K562 (cell line): Measurements from ENCODE around the gene KDM4F. TPM values are rescaled to one million over a fixed set of nuclear protein-coding genes. Genes with fewer than 3 reads are reported as not detected.

ENCODE experiments used
- CBFA2T3 ChIP-seq: fragments of 450-650 bp; IDR thresholded peaks from 2 replicates; pipeline ENCODE4 v1.6.1; 2017
- CEBPG ChIP-seq, 3 experiments: fragments of 200-800 bp in 1 of 3; sonication (Bioruptor generic) in 1 of 3; sonication (generic) in 1 of 3; formaldehyde crosslinking in 1 of 3; IDR thresholded peaks in 2 of 3; conservative IDR thresholded peaks in 1 of 3; 2 replicates each; pipeline versions ENCODE4 v1.6.1 to v1.8.0; 2016 to 2022; ENCODE audit warnings: missing compliant biosample characterization in 2 of 3, missing genetic modification characterization in 2 of 3, mild to moderate bottlenecking in 1 of 3, missing genetic modification reagents in 1 of 3
- CREB1 ChIP-seq, 2 experiments: sonication (generic) in 1 of 2; formaldehyde crosslinking in 1 of 2; IDR thresholded peaks; 2 replicates each; pipeline versions ENCODE4 v1.6.1 to v1.8.0; 2012 to 2022; ENCODE audit warnings: inconsistent platforms in 1 of 2, mild to moderate bottlenecking in 1 of 2, missing genetic modification reagents in 1 of 2, moderate library complexity in 1 of 2
- CXXC5 ChIP-seq: fragments of 250-450 bp; sonication (Bioruptor Pico); IDR thresholded peaks from 2 replicates; pipeline ENCODE4 v1.8.0; 2022; ENCODE audit warnings: inconsistent platforms, mild to moderate bottlenecking, moderate library complexity
- E2F3 ChIP-seq: fragments of 250-450 bp; sonication (Bioruptor Pico); IDR thresholded peaks from 2 replicates; pipeline ENCODE4 v1.4.0; 2020; ENCODE audit warnings: mild to moderate bottlenecking
- FOXP4 ChIP-seq: sonication (generic); formaldehyde crosslinking; IDR thresholded peaks from 2 replicates; pipeline ENCODE4 v1.8.0; 2022; ENCODE audit warnings: mild to moderate bottlenecking, missing genetic modification reagents, borderline replicate concordance
- IFI16 ChIP-seq: fragments of 250-450 bp; sonication (Bioruptor Pico); IDR thresholded peaks from 2 replicates; pipeline ENCODE4 v2.1.2; 2022; ENCODE audit warnings: mild to moderate bottlenecking, inconsistent platforms
- JUN ChIP-seq, 2 experiments: sonication (generic) in 1 of 2; formaldehyde crosslinking in 1 of 2; IDR thresholded peaks; 2 replicates each; pipeline versions ENCODE4 v1.6.1 to v1.8.0; 2012 to 2022; ENCODE audit warnings: borderline replicate concordance in 2 of 2, mild to moderate bottlenecking in 2 of 2, improper control_type of control experiment in 1 of 2, low read depth in 1 of 2, low read length in 1 of 2, missing genetic modification reagents in 1 of 2
- JUND ChIP-seq, 2 experiments: IDR thresholded peaks; 2 replicates in 1 of 2; 3 replicates in 1 of 2; pipeline ENCODE4 v1.6.1; 2011; ENCODE audit warnings: borderline replicate concordance in 2 of 2, low read depth in 2 of 2, low read length in 2 of 2, improper control_type of control experiment in 1 of 2, missing biosample characterization in 1 of 2, missing genetic modification characterization in 1 of 2, missing genetic modification reagents in 1 of 2
- TAL1 ChIP-seq: fragments of 450-650 bp; IDR thresholded peaks from 2 replicates; pipeline ENCODE4 v1.6.1; 2016; ENCODE audit warnings: mild to moderate bottlenecking
- TCF7 ChIP-seq: sonication (generic); IDR thresholded peaks from 2 replicates; pipeline ENCODE4 v1.6.1; 2016; ENCODE audit warnings: antibody characterized with exemption, borderline replicate concordance
- THAP12 ChIP-seq: fragments of 250-450 bp; sonication (Bioruptor Pico); IDR thresholded peaks from 2 replicates; pipeline ENCODE4 v1.9.0; 2021; ENCODE audit warnings: mild to moderate bottlenecking, inconsistent platforms
- XRCC4 ChIP-seq: IDR thresholded peaks from one replicate; pipeline ENCODE4 v1.6.1; 2011; ENCODE audit not compliant: insufficient read depth, insufficient read length; ENCODE audit errors: extremely low read depth
- ZBTB12 ChIP-seq: fragments of 250-450 bp; sonication (Bioruptor Pico); IDR thresholded peaks from 2 replicates; pipeline ENCODE4 v1.4.0; 2020
- ZNF347 ChIP-seq: fragments of 450-650 bp; formaldehyde crosslinking; IDR thresholded peaks from 2 replicates; pipeline ENCODE4 v1.4.0; 2020; ENCODE audit warnings: low read depth, mild to moderate bottlenecking, moderate library complexity
- ZNF695 ChIP-seq: fragments of 450-650 bp; formaldehyde crosslinking; IDR thresholded peaks from 2 replicates; pipeline ENCODE4 v1.4.0; 2020; ENCODE audit warnings: mild to moderate bottlenecking, moderate library complexity
- polyA plus RNA-seq, 8 experiments: library from polyadenylated mRNA; depleted of rRNA in 4 of 8; stranded (reverse) in 5 of 8; unstranded in 3 of 8; fragments of >200 nt; fragmentation: Nextera tagmentation in 2 of 8; fragmentation: Illumina TruSeq in 1 of 8; extraction: Ambion mirVana in 2 of 8; extraction: Trizol in 1 of 8; gene quantifications; 2 replicates each; pipeline versions ENCODE4 v1.2.1 to v1.2.3, GENCODE V29; 2011 to 2014; ENCODE audit warnings: inconsistent platforms in 1 of 8, missing spikeins in 1 of 8
- total RNA-seq, 7 experiments: library from RNA; depleted of rRNA in 6 of 7; stranded (reverse); fragments of >200 nt in 6 of 7; fragmentation: Illumina TruSeq in 2 of 7; extraction: Trizol in 2 of 7; gene quantifications; 2 replicates each; pipeline versions ENCODE4 v1.2.1 to v1.2.3, GENCODE V29; 2011 to 2021; ENCODE audit warnings: low replicate concordance in 1 of 7

KDM4F gene
- total and polyA plus RNA-seq, 9 of the 15 experiments (the other 6 are each of a cell fraction or from before 2014, with no cell fraction given), result not detected

GRCh38 chr11:95089620-95090542 is 40.7 kb downstream of the KDM4F start, which contains the start of gene ENDOD1 (continued):
- TF ChIP-seq CREB1 (IDR thresholded peaks at IDR 0.05), result no peak
- no peak for TF ChIP-seq CREB1 (CRISPR knock-in tag; IDR thresholded peaks at IDR 0.05)
- no peak; the same call in 1 of the 2 replicates for TF ChIP-seq JUND (IDR thresholded peaks at IDR 0.05; ENCODE audit: borderline replicate concordance, low read depth, low read length)
- TF ChIP-seq JUND (tag; IDR thresholded peaks at IDR 0.05; ENCODE audit: borderline replicate concordance, low read depth, low read length), result no peak; the same call in 2 of the 3 replicates
- peak; percentile 46; the same call in 1 of the 2 replicates for TF ChIP-seq THAP12 (CRISPR knock-in tag)
- TF ChIP-seq TAL1, result no peak
- peak; percentile 38 for TF ChIP-seq E2F3 (CRISPR knock-in tag)
- peak; percentile 90 for TF ChIP-seq CXXC5 (CRISPR knock-in tag)
- TF ChIP-seq CBFA2T3, result no peak
- TF ChIP-seq IFI16, result no peak
- no peak for TF ChIP-seq ZNF347 (CRISPR knock-in tag)
- no peak for TF ChIP-seq ZBTB12 (CRISPR knock-in tag)
- TF ChIP-seq FOXP4 (CRISPR knock-in tag), result no peak
- TF ChIP-seq JUN (IDR thresholded peaks at IDR 0.05; ENCODE audit: borderline replicate concordance, low read depth, low read length), result no peak
- TF ChIP-seq JUN (CRISPR knock-in tag; IDR thresholded peaks at IDR 0.05; ENCODE audit: borderline replicate concordance), result 0 out of 2 replicates have a peak, but pooled peaks have one; percentile 62
- TF ChIP-seq XRCC4, result no peak
- peak; percentile 12; the same call in 1 of the 2 replicates for TF ChIP-seq CEBPG (CRISPR knock-in tag; IDR thresholded peaks at IDR 0.05)
- no peak for TF ChIP-seq CEBPG (tag; conservative IDR thresholded peaks at IDR 0.05 in 1 of 2, IDR thresholded peaks at IDR 0.05 in 1 of 2)
- peak; percentile 13; the same call in 1 of the 2 replicates for TF ChIP-seq ZNF695 (CRISPR knock-in tag)
- TF ChIP-seq TCF7, result no peak
